Ammon's horn (tissue), 1 donor: ENCODE data around the gene CBFA2T3.
A peak's percentile ranks its signal among the peaks of the same experiment; 100 is the strongest.
"Not testable (repeated sequence)": the region's sequence is repeated elsewhere in the genome, so short reads cannot be mapped to it uniquely, and the experiment has no call there.

Source experiments
- DNase-seq: peaks from one replicate; pipeline ENCODE4 v3.0.0-alpha.2; 2016; ENCODE audit warnings: low spot score

The CBFA2T3 gene

GRCh38 chr16:88923450-88923849, 53.6 kb downstream of the CBFA2T3 start:
- DNase-seq, result peak; percentile 38

GRCh38 chr16:88922826-88923410, 54.1 kb downstream of the CBFA2T3 start:
- DNase-seq, result no peak

GRCh38 chr16:88922114-88922825, 54.7 kb downstream of the CBFA2T3 start:
- no peak for DNase-seq

- no peak for DNase-seq
These were observed 55.4 kb downstream of the CBFA2T3 start for GRCh38 chr16:88921591-88921990.

- no peak for DNase-seq
These were observed 56.1 kb downstream of the CBFA2T3 start for GRCh38 chr16:88920618-88921590.

- DNase-seq, result no peak
These were observed 57.1 kb downstream of the CBFA2T3 start for GRCh38 chr16:88919936-88920335.

GRCh38 chr16:88918896-88919295, 58.1 kb downstream of the CBFA2T3 start:
- not testable (repeated sequence) for DNase-seq

GRCh38 chr16:88917915-88918627, 58.9 kb downstream of the CBFA2T3 start:
- DNase-seq, result no peak

- DNase-seq, result no peak
These were observed 59.7 kb downstream of the CBFA2T3 start for GRCh38 chr16:88917146-88917914.

GRCh38 chr16:88915639-88916327, 61.2 kb downstream of the CBFA2T3 start:
- no peak for DNase-seq

- no peak for DNase-seq
These were observed 62.1 kb downstream of the CBFA2T3 start for GRCh38 chr16:88914750-88915368.

- DNase-seq, result no peak
These were observed 63.1 kb downstream of the CBFA2T3 start for GRCh38 chr16:88913870-88914269.

- DNase-seq, result no peak
These were observed 63.9 kb downstream of the CBFA2T3 start for GRCh38 chr16:88913001-88913612.

- no peak for DNase-seq
These were observed 64.5 kb downstream of the CBFA2T3 start for GRCh38 chr16:88912556-88912955.

- DNase-seq, result no peak
These were observed 65.1 kb downstream of the CBFA2T3 start for GRCh38 chr16:88911946-88912310.

GRCh38 chr16:88911136-88911945, 65.7 kb downstream of the CBFA2T3 start:
- no peak for DNase-seq

- DNase-seq, result no peak
These were observed 66.5 kb downstream of the CBFA2T3 start for GRCh38 chr16:88910284-88911135.
